Loucy (cell line): ENCODE data around the gene ZNF513.

Source experiments
- H2AFZ ChIP-seq: fragments of 200-600 bp; sonication (generic); 2 replicates; pipeline ENCODE4 v1.6.0; 2016; ENCODE audit warnings: antibody characterized with exemption, mild to moderate bottlenecking, low read length, moderate library complexity
- H3F3A ChIP-seq: fragments of 200-600 bp; 2 replicates; pipeline ENCODE4 v1.6.0; 2016; ENCODE audit warnings: antibody characterized with exemption, low read depth, mild to moderate bottlenecking
- H3K27me3 ChIP-seq: fragments of 200-600 bp; sonication (generic); 2 replicates; pipeline ENCODE4 v1.6.1; 2014; ENCODE audit warnings: low read length, mild to moderate bottlenecking; ENCODE audit not compliant: insufficient read depth, poor library complexity, severe bottlenecking
- H3K36me3 ChIP-seq: fragments of 200-600 bp; sonication (generic); 2 replicates; pipeline ENCODE4 v1.6.1; 2016; ENCODE audit warnings: low read length; ENCODE audit not compliant: insufficient read depth
- H3K4me1 ChIP-seq: fragments of 200-600 bp; sonication (generic); 2 replicates; pipeline ENCODE4 v1.5.1; 2014; ENCODE audit warnings: low read length, mild to moderate bottlenecking; ENCODE audit not compliant: insufficient read depth, poor library complexity, severe bottlenecking
- H3K4me2 ChIP-seq: fragments of 200-600 bp; sonication (generic); 2 replicates; pipeline ENCODE4 v1.6.0; 2014; ENCODE audit warnings: antibody characterized with exemption, low read length, low read depth, mild to moderate bottlenecking; ENCODE audit not compliant: poor library complexity, severe bottlenecking
- H3K4me3 ChIP-seq: fragments of 200-600 bp; sonication (generic); 2 replicates; pipeline ENCODE4 v1.5.1; 2014; ENCODE audit warnings: low read length, mild to moderate bottlenecking, mixed read lengths; ENCODE audit not compliant: poor library complexity, severe bottlenecking
- H3K79me2 ChIP-seq: fragments of 200-600 bp; sonication (generic); 2 replicates; pipeline ENCODE4 v1.6.1; 2014; ENCODE audit warnings: low read length; ENCODE audit not compliant: insufficient read depth
- H3K9ac ChIP-seq: fragments of 200-600 bp; sonication (generic); 2 replicates; pipeline ENCODE4 v1.6.0; 2014; ENCODE audit warnings: mild to moderate bottlenecking, low read depth, low read length, moderate library complexity; ENCODE audit not compliant: poor library complexity, severe bottlenecking
- H3K9me2 ChIP-seq: fragments of 200-600 bp; sonication (generic); replicated peaks from 2 replicates; pipeline ENCODE4 v1.6.1; 2016; ENCODE audit warnings: low read depth, low read length, mixed read lengths
- H3K9me3 ChIP-seq: fragments of 200-600 bp; sonication (generic); 2 replicates; pipeline ENCODE4 v1.6.1; 2014; ENCODE audit warnings: mild to moderate bottlenecking, antibody characterized with exemption, low read length, low read depth; ENCODE audit not compliant: insufficient read depth
- H4K20me1 ChIP-seq: fragments of 200-600 bp; sonication (generic); 2 replicates; pipeline ENCODE4 v1.6.0; 2014; ENCODE audit warnings: antibody characterized with exemption, low read length, mild to moderate bottlenecking; ENCODE audit not compliant: insufficient read depth, poor library complexity, severe bottlenecking
- CTCF ChIP-seq: fragments of 200-600 bp; sonication (generic); conservative IDR thresholded peaks from 2 replicates; pipeline ENCODE4 v1.5.1; 2014; ENCODE audit warnings: mild to moderate bottlenecking, antibody characterized with exemption, low read length
- EZH2phosphoT487 ChIP-seq: fragments of 200-600 bp; IDR thresholded peaks from 2 replicates; pipeline ENCODE4 v1.6.1; 2018; ENCODE audit warnings: antibody characterized with exemption, mild to moderate bottlenecking, moderate library complexity, borderline replicate concordance

Gene ZNF513

DNA sequence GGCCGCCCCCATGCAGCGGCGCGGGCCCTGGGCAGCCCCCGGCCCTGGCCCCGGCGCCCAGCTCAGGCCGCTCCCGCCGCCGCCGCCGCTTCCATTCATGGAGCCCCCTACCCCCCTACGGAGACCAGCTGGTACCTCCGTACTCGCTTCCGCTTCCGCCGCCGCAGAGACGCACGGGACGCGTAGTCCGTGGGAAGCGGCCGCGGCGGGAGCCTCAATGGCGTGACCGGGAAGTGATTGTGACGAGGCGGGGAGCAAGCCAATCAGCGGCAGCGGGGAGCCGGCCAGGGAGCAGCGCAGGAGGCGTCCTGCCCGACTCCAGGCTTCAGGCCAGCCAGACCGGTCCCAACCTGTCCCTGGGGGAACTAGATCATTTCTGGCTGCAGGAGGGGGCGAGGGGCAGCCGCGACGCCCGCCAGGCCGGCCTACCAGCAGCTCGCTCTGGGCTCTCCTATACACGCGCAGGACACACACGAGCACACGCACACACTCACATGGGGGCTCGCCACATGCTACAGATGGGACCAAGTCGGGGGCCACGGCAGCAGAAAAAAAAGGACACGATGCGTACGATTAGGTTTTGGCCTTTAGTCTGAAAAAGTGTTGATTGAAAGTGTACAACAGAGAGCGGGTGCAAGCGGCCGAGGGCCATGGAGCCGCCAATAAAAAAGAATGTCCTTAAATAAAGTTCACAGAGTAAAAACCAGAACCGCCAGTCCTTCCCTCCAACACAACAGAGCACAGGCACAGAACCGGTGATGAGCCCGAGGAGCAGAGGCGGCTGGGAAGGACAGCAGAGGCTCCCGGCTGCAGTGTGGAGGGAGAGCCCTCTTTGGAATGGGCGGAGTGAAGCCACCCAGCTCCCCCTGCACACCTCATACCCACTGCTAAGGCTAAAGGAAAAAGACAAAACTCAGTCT, at the start of gene ZNF513:
Gene ZNF513 (minus strand): TSS at position 109 of the 920 bp plus-strand sequence. CDS start 208 bp downstream, outside the sequence.
- Histone ChIP-seq H3K9me3 (no peaks in the 10 kb centered on the region), H3K36me3 (peaks cover 87% of the 10 kb centered on the region; the same call in 1 of the 2 replicates), H3F3A (peaks cover 7% of the 10 kb centered on the region), H3K27me3 (no peaks in the 10 kb centered on the region), H3K9me2 (no peaks in the 10 kb centered on the region), H3K4me1 (no peaks in the 10 kb centered on the region), H3K79me2 (no peaks in the 10 kb centered on the region), H3K4me2 (peak within 1 kb of the TSS; percentile 60), H2AFZ (no peak within 1 kb of the TSS), H4K20me1 (no peaks in the 10 kb centered on the region), H3K9ac (peak within 1 kb of the TSS; percentile 62), H3K4me3 (peak within 1 kb of the TSS; percentile 75)
- no peak for TF ChIP-seq EZH2phosphoT487
- no peak for TF ChIP-seq CTCF

DNA sequence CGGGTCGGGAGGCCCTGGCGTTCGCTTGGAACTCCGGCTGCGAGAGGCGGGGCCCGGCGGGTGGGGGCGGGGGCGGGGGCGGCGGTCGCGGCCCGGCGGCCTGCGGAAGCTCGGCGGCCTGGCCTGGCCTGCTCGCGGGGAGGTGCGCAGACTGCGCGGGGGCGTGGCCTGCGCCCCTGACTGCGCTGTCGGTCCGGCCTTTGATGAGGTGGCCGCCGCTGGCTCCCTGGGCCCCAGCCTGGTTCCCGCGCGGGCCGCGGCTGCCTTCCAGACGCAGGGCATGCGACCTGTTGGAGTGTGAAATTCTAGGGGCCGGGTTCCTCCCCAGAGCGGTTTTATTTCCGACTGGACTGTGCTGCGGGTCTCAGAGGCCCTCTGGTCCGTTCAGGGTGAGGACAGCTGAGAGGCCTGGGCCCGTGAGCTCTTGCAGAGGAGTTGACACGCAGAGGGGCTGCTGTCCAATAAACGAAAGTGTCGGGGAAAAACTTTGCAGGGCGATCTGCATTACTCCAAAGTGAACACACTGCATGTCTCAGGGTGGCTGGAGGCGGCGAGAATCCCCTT, 48.5 kb upstream of the ZNF513 start:
- TF ChIP-seq CTCF: no peak
- TF ChIP-seq EZH2phosphoT487: no peak
- Histone ChIP-seq H2AFZ (peak overlapping the region; percentile 96; the same call in 1 of the 2 replicates), H3K9ac (peak overlapping the region; percentile 85), H3K27me3 (no peaks in the 10 kb centered on the region), H3K79me2 (peaks cover 44% of the 10 kb centered on the region), H3F3A (no peaks in the 10 kb centered on the region), H4K20me1 (peaks cover 42% of the 10 kb centered on the region), H3K4me1 (peaks cover 32% of the 10 kb centered on the region), H3K4me3 (peak overlapping the region; percentile 92), H3K36me3 (peaks cover 12% of the 10 kb centered on the region; the same call in 1 of the 2 replicates), H3K4me2 (peak overlapping the region; percentile 100), H3K9me2 (no peaks in the 10 kb centered on the region), H3K9me3 (no peaks in the 10 kb centered on the region)

GRCh38 chr2:27428213-27428977, 47.9 kb upstream of the ZNF513 start, which contains the start of gene NRBP1:
Gene NRBP1, plus strand, starts transcription at chr2:27428631. Its CDS starts 4,643 bp downstream, at chr2:27433274.
- H3K79me2 ChIP-seq: peaks cover 44% of the 10 kb centered on the region
- TF ChIP-seq CTCF (0 out of 2 replicates have a peak, but pooled peaks have one; percentile 26), EZH2phosphoT487 (no peak)
- peak within 1 kb of the TSS; percentile 96 for H2AFZ ChIP-seq
- H3K9me3 ChIP-seq: no peaks in the 10 kb centered on the region
- H3K4me2 ChIP-seq: peak within 1 kb of the TSS; percentile 100
- H3F3A ChIP-seq: no peaks in the 10 kb centered on the region
- H3K27me3 ChIP-seq: no peaks in the 10 kb centered on the region
- H3K4me1 ChIP-seq: peaks cover 32% of the 10 kb centered on the region
- H3K9me2 ChIP-seq: no peaks in the 10 kb centered on the region
- H3K9ac ChIP-seq: peak within 1 kb of the TSS; percentile 85
- H3K4me3 ChIP-seq: peak within 1 kb of the TSS; percentile 92
- peaks cover 40% of the 10 kb centered on the region for H4K20me1 ChIP-seq
- peaks cover 5% of the 10 kb centered on the region; the same call in 1 of the 2 replicates for H3K36me3 ChIP-seq
